Stomach (tissue), 4 donors: Measurements from ENCODE around the gene SETD4.

Experiments used
- EP300 ChIP-seq: sonication (generic); formaldehyde crosslinking; IDR thresholded peaks from one replicate; pipeline ENCODE4 v1.6.1; 2017; ENCODE audit warnings: antibody characterized with exemption
- POLR2A ChIP-seq, 4 donors: fragments of 450-650 bp; IDR thresholded peaks; one replicate each; pipeline ENCODE4 v1.6.1; 2016; ENCODE audit warnings: antibody characterized with exemption in 4 of 4, control low read depth in 2 of 4, mild to moderate bottlenecking in 1 of 4, moderate library complexity in 1 of 4
- POLR2AphosphoS5 ChIP-seq, 3 donors: sonication (generic); formaldehyde crosslinking; IDR thresholded peaks; one replicate each; pipeline ENCODE4 v1.6.1; 2016; ENCODE audit warnings: antibody characterized with exemption in 3 of 3
- TF ChIP-seq, protein P1 (sequence below), 7 experiments: fragments of 450-650 bp in 4 of 7; fragments of 200-600 bp in 3 of 7; sonication (generic) in 3 of 7; IDR thresholded peaks; one replicate each; pipeline ENCODE4 v1.5.1; 2016 to 2019; ENCODE audit warnings: antibody characterized with exemption in 7 of 7, control low read depth in 2 of 7, mild to moderate bottlenecking in 1 of 7

DNA sequence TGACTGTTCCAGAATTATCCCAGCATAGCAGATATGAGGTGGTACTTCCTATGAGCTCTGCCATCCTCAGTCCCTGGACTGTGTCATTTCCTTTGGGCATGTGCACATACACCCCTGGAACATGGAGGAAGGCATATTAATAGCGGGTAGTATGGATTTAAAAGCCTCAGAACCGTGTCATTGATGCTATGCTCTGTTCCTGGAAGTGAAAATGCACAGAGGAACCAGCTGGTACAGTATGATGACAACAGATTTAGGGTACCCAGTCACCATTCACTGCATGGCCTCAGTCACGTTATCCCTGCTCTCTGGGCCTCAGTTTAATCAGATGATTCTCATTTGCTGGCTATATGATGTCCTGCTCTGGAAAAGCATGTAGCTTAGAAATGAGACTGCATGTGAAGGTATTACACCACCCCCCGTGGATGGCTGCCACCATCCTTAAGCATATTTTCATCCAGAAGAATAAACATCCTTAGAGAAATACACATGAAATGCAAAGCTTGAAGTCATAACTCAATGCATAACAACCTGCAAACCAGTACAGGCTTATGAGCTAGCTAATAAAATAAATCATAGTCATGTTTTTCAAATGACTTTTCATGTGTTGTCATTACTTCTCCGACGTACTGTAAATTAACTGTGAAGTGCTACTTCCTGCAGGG is 37.8 kb downstream of the SETD4 start:
- TF ChIP-seq POLR2A (IDR thresholded peaks at IDR 0.05) (no peak), EP300 (no peak), POLR2AphosphoS5 (IDR thresholded peaks at IDR 0.05) (no peak)
- TF ChIP-seq, protein P1, sequence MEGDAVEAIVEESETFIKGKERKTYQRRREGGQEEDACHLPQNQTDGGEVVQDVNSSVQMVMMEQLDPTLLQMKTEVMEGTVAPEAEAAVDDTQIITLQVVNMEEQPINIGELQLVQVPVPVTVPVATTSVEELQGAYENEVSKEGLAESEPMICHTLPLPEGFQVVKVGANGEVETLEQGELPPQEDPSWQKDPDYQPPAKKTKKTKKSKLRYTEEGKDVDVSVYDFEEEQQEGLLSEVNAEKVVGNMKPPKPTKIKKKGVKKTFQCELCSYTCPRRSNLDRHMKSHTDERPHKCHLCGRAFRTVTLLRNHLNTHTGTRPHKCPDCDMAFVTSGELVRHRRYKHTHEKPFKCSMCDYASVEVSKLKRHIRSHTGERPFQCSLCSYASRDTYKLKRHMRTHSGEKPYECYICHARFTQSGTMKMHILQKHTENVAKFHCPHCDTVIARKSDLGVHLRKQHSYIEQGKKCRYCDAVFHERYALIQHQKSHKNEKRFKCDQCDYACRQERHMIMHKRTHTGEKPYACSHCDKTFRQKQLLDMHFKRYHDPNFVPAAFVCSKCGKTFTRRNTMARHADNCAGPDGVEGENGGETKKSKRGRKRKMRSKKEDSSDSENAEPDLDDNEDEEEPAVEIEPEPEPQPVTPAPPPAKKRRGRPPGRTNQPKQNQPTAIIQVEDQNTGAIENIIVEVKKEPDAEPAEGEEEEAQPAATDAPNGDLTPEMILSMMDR (IDR thresholded peaks at IDR 0.05), result no peak
